Measurements from ENCODE around the gene MTG2.

DNA sequence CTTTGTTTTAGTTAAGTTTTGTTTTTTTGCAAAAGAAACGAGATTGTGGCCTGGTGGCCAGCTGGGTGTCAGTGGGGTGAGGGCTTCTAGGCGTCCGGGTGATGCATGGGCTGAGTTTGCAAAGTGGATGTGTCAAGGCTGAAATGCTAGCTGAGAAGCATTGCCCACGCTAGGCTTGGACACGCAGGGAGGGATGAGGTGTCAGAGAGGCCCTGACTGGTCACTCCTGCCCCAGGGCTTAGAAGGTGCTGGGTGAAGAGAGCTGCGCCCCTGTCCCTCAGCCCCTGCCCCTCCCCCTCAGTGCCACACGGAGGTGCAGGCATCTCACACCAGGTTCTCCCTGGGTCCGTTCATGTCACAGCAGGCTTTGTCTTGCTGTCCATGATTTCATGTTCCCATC lies 63.6 kb downstream of the MTG2 start:
- TF ChIP-seq, protein P1, sequence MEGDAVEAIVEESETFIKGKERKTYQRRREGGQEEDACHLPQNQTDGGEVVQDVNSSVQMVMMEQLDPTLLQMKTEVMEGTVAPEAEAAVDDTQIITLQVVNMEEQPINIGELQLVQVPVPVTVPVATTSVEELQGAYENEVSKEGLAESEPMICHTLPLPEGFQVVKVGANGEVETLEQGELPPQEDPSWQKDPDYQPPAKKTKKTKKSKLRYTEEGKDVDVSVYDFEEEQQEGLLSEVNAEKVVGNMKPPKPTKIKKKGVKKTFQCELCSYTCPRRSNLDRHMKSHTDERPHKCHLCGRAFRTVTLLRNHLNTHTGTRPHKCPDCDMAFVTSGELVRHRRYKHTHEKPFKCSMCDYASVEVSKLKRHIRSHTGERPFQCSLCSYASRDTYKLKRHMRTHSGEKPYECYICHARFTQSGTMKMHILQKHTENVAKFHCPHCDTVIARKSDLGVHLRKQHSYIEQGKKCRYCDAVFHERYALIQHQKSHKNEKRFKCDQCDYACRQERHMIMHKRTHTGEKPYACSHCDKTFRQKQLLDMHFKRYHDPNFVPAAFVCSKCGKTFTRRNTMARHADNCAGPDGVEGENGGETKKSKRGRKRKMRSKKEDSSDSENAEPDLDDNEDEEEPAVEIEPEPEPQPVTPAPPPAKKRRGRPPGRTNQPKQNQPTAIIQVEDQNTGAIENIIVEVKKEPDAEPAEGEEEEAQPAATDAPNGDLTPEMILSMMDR (IDR thresholded peaks at IDR 0.05), result no peak
- TF ChIP-seq POLR2AphosphoS5 (IDR thresholded peaks at IDR 0.05; ENCODE audit: insufficient read depth in 1 of 2, low read depth in 1 of 2), result no peak
